ENCODE results near the gene C20orf202. TPM values are rescaled to one million over a fixed set of nuclear protein-coding genes. Genes with fewer than 3 reads are reported as not detected.

Gene C20orf202
- 0.03 TPM in 1 of 5 replicates, not detected in the others for total RNA-seq (2022; extraction: Qiagen RNA extraction; ENCODE audit: low read depth)

DNA sequence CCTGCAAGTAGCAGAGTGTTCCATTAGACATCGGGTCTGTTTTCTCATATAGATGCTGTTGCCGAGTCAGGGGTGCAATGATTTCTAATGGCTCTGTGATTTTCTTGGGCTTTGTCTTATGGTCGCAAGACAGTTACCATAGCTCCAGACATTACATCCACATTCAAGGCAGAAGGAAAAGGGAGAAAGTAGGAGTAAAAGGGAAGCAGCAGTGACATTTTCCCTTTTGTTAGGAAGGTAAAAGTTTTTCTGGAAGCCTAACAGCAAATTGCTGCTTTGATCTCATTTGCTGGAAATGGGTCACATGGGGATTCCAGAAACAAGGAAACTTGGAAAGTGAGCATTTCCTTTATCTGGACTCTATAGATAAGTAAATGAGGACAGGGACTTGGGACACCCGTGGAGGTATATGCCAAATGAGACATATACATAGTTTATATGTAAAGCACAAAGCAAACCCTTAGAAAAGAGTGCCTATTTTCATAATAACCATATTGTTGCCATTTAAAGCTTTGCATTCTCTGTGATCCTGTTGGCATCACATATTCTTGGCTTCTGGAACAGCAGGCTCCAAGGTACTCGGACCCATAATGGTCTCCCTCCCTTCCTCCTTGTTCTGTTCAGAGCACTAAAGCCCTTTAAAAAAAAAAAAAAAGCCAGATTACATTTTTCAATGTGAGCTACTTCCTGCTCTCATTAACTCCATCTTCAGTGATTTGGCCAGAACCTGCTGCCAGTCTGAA is at the start of gene C20orf202:
C20orf202 (plus strand) TSS at position 693 of the 743 bp plus-strand sequence. CDS start 132 bp downstream, outside the sequence.

GRCh38 chr20:1184638-1185315 is 18.5 kb upstream of the C20orf202 start, which contains the start of gene TMEM74B:
Gene TMEM74B, minus strand, starts transcription at chr20:1184981. Its CDS starts 1,180 bp downstream, at chr20:1183801.

GRCh38 chr20:1225783-1226654 is 22.8 kb downstream of the C20orf202 start, which contains the start of gene RAD21L1:
Gene RAD21L1, plus strand, starts transcription at chr20:1226044. Its CDS starts 2,410 bp downstream, at chr20:1228454.

Other genes starting within 250 kb of the C20orf202 start
- not detected in 5 replicates for gene RSPO4, start 201.1 kb upstream of the C20orf202 start, total RNA-seq (2022; extraction: Qiagen RNA extraction; ENCODE audit: low read depth)
- gene PSMF1, start 84.9 kb upstream of the C20orf202 start, total RNA-seq (2022; extraction: Qiagen RNA extraction; ENCODE audit: low read depth), result 167 to 230 TPM (median 213 TPM) in 5 replicates
- gene TMEM74B, start 18.5 kb upstream of the C20orf202 start, total RNA-seq (2022; extraction: Qiagen RNA extraction; ENCODE audit: low read depth), result 2.6 to 4.4 TPM (median 4.1 TPM) in 5 replicates
- not detected in 5 replicates for gene RAD21L1, start 22.6 kb downstream of the C20orf202 start, total RNA-seq (2022; extraction: Qiagen RNA extraction; ENCODE audit: low read depth)
- 4.0 to 5.6 TPM (median 4.5 TPM) in 5 replicates for gene SNPH, start 62.8 kb downstream of the C20orf202 start, total RNA-seq (2022; extraction: Qiagen RNA extraction; ENCODE audit: low read depth)
- 0.71 to 1.1 TPM (median 0.99 TPM) in 5 replicates for gene SDCBP2, start 125.7 kb downstream of the C20orf202 start, total RNA-seq (2022; extraction: Qiagen RNA extraction; ENCODE audit: low read depth)
- 495 to 535 TPM (median 512 TPM) in 5 replicates for gene FKBP1A, start 189.6 kb downstream of the C20orf202 start, total RNA-seq (2022; extraction: Qiagen RNA extraction; ENCODE audit: low read depth)

All from A549 treated with CpdA at 1 μM for 4 hours (cell line).